ENCODE data around the gene ZPLD1. TPM values are rescaled to one million over a fixed set of nuclear protein-coding genes. Genes with fewer than 3 reads are reported as not detected.

ZPLD1 gene
- total RNA-seq, 1 experiment from 2014 or later: not detected

- Histone ChIP-seq H3K4ac (ENCODE audit: low read depth, low read length) (no peak overlapping the region), H3K14ac (ENCODE audit: insufficient read depth, low read length) (no peak overlapping the region), H2BK15ac (ENCODE audit: low read depth, low read length) (no peak overlapping the region), H3K9ac (ENCODE audit: extremely low read depth, insufficient read length, low read length) (no peak overlapping the region), H2BK12ac (ENCODE audit: insufficient read length, low read depth, low read length) (no peak overlapping the region), H2BK5ac (ENCODE audit: insufficient read length, low read length) (no peak overlapping the region), H4K5ac (ENCODE audit: insufficient read length, low read depth, low read length) (no peak overlapping the region), H4K91ac (ENCODE audit: insufficient read length, low read depth, low read length) (no peak overlapping the region), H2AFZ (ENCODE audit: low read length) (no peak overlapping the region), H3K27ac (ENCODE audit: insufficient read length, low read depth, low read length) (no peak overlapping the region), H3K23me2 (ENCODE audit: insufficient read length, low read depth, low read length, poor library complexity, severe bottlenecking) (no peaks in the 10 kb centered on the region), H2AK5ac (ENCODE audit: insufficient read length, low read length) (no peak overlapping the region), H3K27me3 (ENCODE audit: insufficient read depth, low read length) (no peaks in the 10 kb centered on the region), H3K9me3 (ENCODE audit: control insufficient read depth, low read depth, low read length) (no peaks in the 10 kb centered on the region), H3K18ac (ENCODE audit: insufficient read length, low read depth, low read length) (no peak overlapping the region), H2BK120ac (ENCODE audit: low read depth, low read length, poor library complexity, severe bottlenecking) (no peak overlapping the region), H3K4me2 (ENCODE audit: insufficient read depth, insufficient read length, low read length) (no peak overlapping the region), H3K79me2 (ENCODE audit: insufficient read depth, low read length) (no peaks in the 10 kb centered on the region), H3K56ac (ENCODE audit: insufficient read length, low read depth, low read length) (no peak overlapping the region), H3K4me1 (ENCODE audit: insufficient read depth, low read length) (no peaks in the 10 kb centered on the region), H3K23ac (ENCODE audit: insufficient read length, low read depth, low read length) (no peak overlapping the region), H3K79me1 (ENCODE audit: insufficient read depth, low read depth, low read length, poor library complexity, severe bottlenecking) (no peaks in the 10 kb centered on the region), H4K8ac (replicated peaks; ENCODE audit: insufficient read length, low read depth, low read length) (no peak overlapping the region), H4K20me1 (ENCODE audit: control insufficient read depth, insufficient read depth, insufficient read length) (no peaks in the 10 kb centered on the region), H2BK20ac (ENCODE audit: low read depth, low read length, poor library complexity, severe bottlenecking) (no peak overlapping the region), H3T11ph (ENCODE audit: low read length) (no peak overlapping the region)
- Mint-ChIP-seq H3K36me3 (ENCODE audit: insufficient read depth in 1 of 3, low read depth in 3 of 3) (no peaks in the 10 kb centered on the region), H3K4me3 (no peak overlapping the region), H3K4me1 (no peaks in the 10 kb centered on the region; a peak in 1 of 4 replicates), H3K9me3 (no peaks in the 10 kb centered on the region), H3K27me3 (ENCODE audit: low read depth) (no peaks in the 10 kb centered on the region), H3K27ac (no peak overlapping the region)
- TF ChIP-seq CTCF (conservative IDR thresholded peaks at IDR 0.05): no peak
- no peak for DNase-seq
These were observed 15.0 kb upstream of the ZPLD1 start for GRCh38 chr3:102419786-102420185.

Data from H9 (cell line).